B cell (primary cell): ENCODE measurements around the gene SDK2. TPM values are rescaled to one million over a fixed set of nuclear protein-coding genes. Genes with fewer than 3 reads are reported as not detected.

ENCODE experiments used
- ATAC-seq: fragments of 200-7000 bp; cut with Tn5 transposase; one replicate; pipeline ENCODE4 v1.10.0; 2021; ENCODE audit warnings: low read depth, mild to moderate bottlenecking, moderate number of reproducible peaks, moderate library complexity
- CTCF ChIA-PET: fragments of 350-600 bp; sonication (Branson Sonifier 250); formaldehyde crosslinking; loops from one replicate; lab custom pipeline; 2021; ENCODE audit warnings: antibody characterized with exemption, inconsistent platforms; lab: Charles Lee
- POLR2A ChIA-PET: fragments of 350-600 bp; sonication (Branson Sonifier 250); formaldehyde crosslinking; loops from one replicate; lab custom pipeline; 2021; ENCODE audit warnings: antibody characterized with exemption; lab: Charles Lee
- DNase-seq: peaks from one replicate; pipeline ENCODE4 v3.0.0; 2013
- H2AFZ ChIP-seq: 2 replicates; pipeline ENCODE4 v1.6.1; 2012; ENCODE audit warnings: mild to moderate bottlenecking, low read depth, low read length; ENCODE audit not compliant: insufficient read depth, poor library complexity, severe bottlenecking
- H3K27ac ChIP-seq, 2 donors: 1 replicate in 1 of 2; 2 replicates in 1 of 2; pipeline ENCODE4 v1.5.1; 2012 to 2013; ENCODE audit warnings: low read length in 2 of 2, mild to moderate bottlenecking in 2 of 2, moderate library complexity in 1 of 2
- H3K27me3 ChIP-seq, 4 experiments: fragments of 200-600 bp in 1 of 4; sonication (generic) in 1 of 4; replicated peaks in 1 of 4; 1 replicate in 2 of 4; 2 replicates in 2 of 4; pipeline versions ENCODE4 v1.6.1 to v1.7.0; 2013 to 2016; ENCODE audit warnings: low read length in 3 of 4, mild to moderate bottlenecking in 2 of 4, mixed read lengths in 1 of 4, moderate library complexity in 1 of 4; ENCODE audit not compliant: insufficient read depth in 4 of 4, control insufficient read depth in 3 of 4; ENCODE audit errors: control extremely low read depth in 1 of 4
- H3K36me3 ChIP-seq, 2 experiments: replicated peaks in 1 of 2; 1 replicate in 1 of 2; 2 replicates in 1 of 2; pipeline versions ENCODE4 v1.6.1 to v1.7.1; 2013; ENCODE audit warnings: low read length in 1 of 2; ENCODE audit not compliant: insufficient read depth in 2 of 2, control insufficient read depth in 1 of 2; ENCODE audit errors: control extremely low read depth in 1 of 2, extremely low read depth in 1 of 2
- H3K4me1 ChIP-seq, 2 donors: fragments of 200-600 bp in 1 of 2; sonication (generic) in 1 of 2; 1 replicate in 1 of 2; 2 replicates in 1 of 2; pipeline versions ENCODE4 v1.5.1 to v1.6.1; 2013 to 2017; ENCODE audit warnings: low read length in 2 of 2; ENCODE audit not compliant: control insufficient read depth in 2 of 2, insufficient read depth in 2 of 2
- H3K4me2 ChIP-seq: replicated peaks from 2 replicates; pipeline ENCODE3; 2012; ENCODE audit warnings: mild to moderate bottlenecking, low read depth, low read length; ENCODE audit not compliant: poor library complexity, severe bottlenecking
- H3K4me3 ChIP-seq, 5 experiments: fragments of 200-600 bp in 1 of 5; sonication (generic) in 1 of 5; 1 replicate in 3 of 5; 2 replicates in 2 of 5; pipeline versions ENCODE4 v1.5.1 to v1.7.0; 2011 to 2016; ENCODE audit warnings: low read length in 4 of 5, mild to moderate bottlenecking in 4 of 5, low read depth in 2 of 5, control low read depth in 1 of 5, moderate library complexity in 1 of 5; ENCODE audit not compliant: insufficient read depth in 1 of 5; ENCODE audit errors: control extremely low read depth in 1 of 5, extremely low read depth in 1 of 5
- H3K79me2 ChIP-seq: fragments of 200-600 bp; sonication (generic); one replicate; pipeline ENCODE4 v1.6.0; 2016; ENCODE audit warnings: low read length; ENCODE audit not compliant: control insufficient read depth, insufficient read depth
- H3K9ac ChIP-seq: fragments of 200-600 bp; sonication (generic); 2 replicates; pipeline ENCODE4 v1.6.1; 2017; ENCODE audit warnings: mild to moderate bottlenecking, low read length, moderate library complexity
- H3K9me3 ChIP-seq, 3 donors: one replicate each; pipeline versions ENCODE4 v1.6.1 to v1.7.1; 2013; ENCODE audit warnings: low read length in 2 of 3; ENCODE audit not compliant: control insufficient read depth in 2 of 3, insufficient read depth in 1 of 3; ENCODE audit errors: control extremely low read depth in 1 of 3
- H4K20me1 ChIP-seq: 2 replicates; pipeline ENCODE4 v1.6.0; 2012; ENCODE audit warnings: mild to moderate bottlenecking, low read length; ENCODE audit not compliant: insufficient read depth, control insufficient read depth, poor library complexity, severe bottlenecking
- H3K27ac Mint-ChIP-seq: one replicate; pipeline ENCODE4 v1.8.0; 2021; ENCODE audit warnings: mixed read lengths
- H3K27me3 Mint-ChIP-seq: one replicate; pipeline ENCODE4 v1.8.0; 2021; ENCODE audit warnings: mixed read lengths
- H3K4me1 Mint-ChIP-seq: one replicate; pipeline ENCODE4 v1.8.0; 2021; ENCODE audit warnings: mixed read lengths
- H3K4me3 Mint-ChIP-seq: one replicate; pipeline ENCODE4 v1.8.0; 2021; ENCODE audit warnings: mixed read lengths
- H3K9me3 Mint-ChIP-seq: one replicate; pipeline ENCODE4 v1.8.0; 2022; ENCODE audit warnings: mixed read lengths; ENCODE audit not compliant: insufficient read depth
- EZH2 ChIP-seq: IDR thresholded peaks from 2 replicates; pipeline ENCODE4 v1.6.1; 2012; ENCODE audit warnings: borderline replicate concordance, low read depth, mild to moderate bottlenecking, moderate library complexity, low read length; ENCODE audit not compliant: insufficient read depth, poor library complexity, severe bottlenecking
- WGBS: methylation state at CpG from one replicate; pipeline ENCODE4 v1.1.5; 2013; ENCODE audit warnings: missing lambda C conversion rate; ENCODE audit not compliant: insufficient coverage; 5-methylcytosine and 5-hydroxymethylcytosine counted together
- intact Hi-C: fragments of 100-400 bp; cut with micrococcal nuclease; formaldehyde crosslinking; loops from one replicate; pipeline ENCODE4 v1.10.0; 2022
- polyA plus RNA-seq: library from polyadenylated mRNA; depleted of rRNA; stranded (reverse); fragments of >200 nt; gene quantifications from 2 replicates; pipeline ENCODE4 v1.2.3, GENCODE V29; 2012
- total RNA-seq, 2 donors: library from RNA; stranded (reverse); fragments of 120-200 nt in 1 of 2; gene quantifications; 1 replicate in 1 of 2; 2 replicates in 1 of 2; pipeline versions ENCODE4 v1.2.3 to v1.2.4, GENCODE V29; 2013 to 2022
- TF ChIP-seq, protein P1 (sequence below): fragments of 200-600 bp; IDR thresholded peaks from one replicate; pipeline ENCODE4 v1.8.0; 2022; ENCODE audit warnings: antibody characterized with exemption, mild to moderate bottlenecking

The SDK2 gene
- total and polyA plus RNA-seq, 2 donors (not counting 1 experiment from before 2014, with no cell fraction given), result 3.2 to 13.0 TPM

DNA sequence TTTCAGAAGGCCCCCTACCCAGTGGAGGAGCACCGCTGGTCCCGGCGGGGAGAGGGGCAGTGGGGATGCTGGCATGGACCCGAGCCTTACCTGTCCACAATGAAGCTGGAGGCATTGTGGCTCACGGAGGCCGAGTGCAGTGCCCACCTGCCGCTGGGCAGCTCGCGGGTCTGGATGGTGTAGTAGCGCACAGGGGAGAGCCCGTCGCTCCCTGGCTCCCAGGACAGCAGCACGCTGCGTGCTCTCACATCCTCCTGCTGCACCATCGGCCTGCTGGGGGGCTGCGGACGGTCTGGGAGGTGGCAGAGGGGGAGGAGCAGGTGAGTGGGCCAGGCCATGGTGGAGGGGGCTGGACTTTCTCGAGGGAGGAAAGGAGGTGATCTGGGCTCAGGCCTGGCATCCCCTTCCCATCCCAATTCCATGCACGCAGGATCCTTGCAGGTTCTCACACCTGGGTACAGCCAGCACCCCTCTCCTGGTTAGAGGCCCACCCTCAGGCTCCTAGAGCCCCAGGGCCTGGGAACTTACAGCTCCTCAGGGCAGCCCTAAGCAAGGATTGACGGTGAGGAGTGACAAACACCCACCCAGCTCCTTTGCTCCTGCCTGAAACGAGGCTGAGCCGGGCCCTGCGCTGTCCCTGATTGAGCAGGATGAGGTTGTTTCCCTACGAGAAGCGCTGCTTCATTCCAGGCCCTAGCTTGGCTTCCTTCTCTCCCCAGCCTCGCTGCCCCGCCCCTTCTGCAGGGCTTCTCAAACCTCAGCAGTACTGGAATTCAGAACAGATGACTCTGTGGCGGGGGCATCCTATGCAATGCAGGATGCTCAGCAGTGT, 256.3 kb downstream of the SDK2 start:
- H3K9me3 ChIP-seq, result no peaks in the 10 kb centered on the region
- ChIA-PET POLR2A (no interaction called here), CTCF (no interaction called here)
- H3K4me1 ChIP-seq, result no peaks in the 10 kb centered on the region
- ATAC-seq (no peak), DNase-seq (no peak)
- H4K20me1 ChIP-seq, result no peaks in the 10 kb centered on the region
- no peak overlapping the region for H2AFZ ChIP-seq
- H3K27me3 Mint-ChIP-seq, result no peaks in the 10 kb centered on the region
- intact Hi-C loops, result no loop called here
- peaks cover 0 to 21% of the 10 kb centered on the region in 2 experiments for H3K36me3 ChIP-seq
- H3K4me3 ChIP-seq, result no peak overlapping the region
- no peaks in the 10 kb centered on the region for H3K27me3 ChIP-seq
- H3K79me2 ChIP-seq, result no peaks in the 10 kb centered on the region
- H3K4me3 Mint-ChIP-seq, result no peak overlapping the region
- H3K9ac ChIP-seq, result no peak overlapping the region
- no peak overlapping the region for H3K27ac Mint-ChIP-seq
- H3K27ac ChIP-seq, result no peak overlapping the region
- no peak for TF ChIP-seq EZH2
- TF ChIP-seq, protein P1, sequence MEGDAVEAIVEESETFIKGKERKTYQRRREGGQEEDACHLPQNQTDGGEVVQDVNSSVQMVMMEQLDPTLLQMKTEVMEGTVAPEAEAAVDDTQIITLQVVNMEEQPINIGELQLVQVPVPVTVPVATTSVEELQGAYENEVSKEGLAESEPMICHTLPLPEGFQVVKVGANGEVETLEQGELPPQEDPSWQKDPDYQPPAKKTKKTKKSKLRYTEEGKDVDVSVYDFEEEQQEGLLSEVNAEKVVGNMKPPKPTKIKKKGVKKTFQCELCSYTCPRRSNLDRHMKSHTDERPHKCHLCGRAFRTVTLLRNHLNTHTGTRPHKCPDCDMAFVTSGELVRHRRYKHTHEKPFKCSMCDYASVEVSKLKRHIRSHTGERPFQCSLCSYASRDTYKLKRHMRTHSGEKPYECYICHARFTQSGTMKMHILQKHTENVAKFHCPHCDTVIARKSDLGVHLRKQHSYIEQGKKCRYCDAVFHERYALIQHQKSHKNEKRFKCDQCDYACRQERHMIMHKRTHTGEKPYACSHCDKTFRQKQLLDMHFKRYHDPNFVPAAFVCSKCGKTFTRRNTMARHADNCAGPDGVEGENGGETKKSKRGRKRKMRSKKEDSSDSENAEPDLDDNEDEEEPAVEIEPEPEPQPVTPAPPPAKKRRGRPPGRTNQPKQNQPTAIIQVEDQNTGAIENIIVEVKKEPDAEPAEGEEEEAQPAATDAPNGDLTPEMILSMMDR, result no peak
- no peaks in the 10 kb centered on the region for H3K4me1 Mint-ChIP-seq
- H3K9me3 Mint-ChIP-seq, result no peaks in the 10 kb centered on the region
- WGBS, result 93% methylated on average over 24 of the region's 28 CpGs
- no peak overlapping the region for H3K4me2 ChIP-seq

DNA sequence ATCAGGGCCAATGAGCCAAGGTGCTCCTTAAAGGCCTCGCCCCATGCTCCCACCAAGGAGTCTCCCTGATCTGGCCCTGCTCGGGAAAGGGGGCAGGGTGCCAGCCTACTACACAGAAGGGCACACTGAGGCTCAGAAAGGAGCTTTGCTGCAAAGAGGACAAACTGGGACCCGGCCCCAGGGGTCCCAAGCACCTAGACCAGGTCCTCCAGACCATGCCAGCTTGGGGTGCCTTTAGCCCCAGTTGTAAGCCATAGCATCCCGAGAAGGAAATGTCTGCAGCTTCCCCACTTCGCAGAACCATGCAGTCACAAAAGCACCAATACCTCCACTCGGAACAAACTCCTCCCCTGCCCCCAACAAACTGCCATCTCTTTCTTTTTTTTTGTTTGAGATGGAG, 257.7 kb downstream of the SDK2 start:
- intact Hi-C loops, result no loop called here
- POLR2A ChIA-PET, result no interaction called here
- 87% methylated on average over 4 of the region's 6 CpGs for WGBS
- Mint-ChIP-seq H3K4me1 (no peaks in the 10 kb centered on the region), H3K27ac (no peak overlapping the region), H3K4me3 (no peak overlapping the region), H3K27me3 (no peaks in the 10 kb centered on the region), H3K9me3 (no peaks in the 10 kb centered on the region)
- no peak overlapping the region for H3K27ac ChIP-seq
- no peak overlapping the region for H2AFZ ChIP-seq
- no peaks in the 10 kb centered on the region for H3K9me3 ChIP-seq
- no peak overlapping the region for H3K9ac ChIP-seq
- H4K20me1 ChIP-seq, result no peaks in the 10 kb centered on the region
- no peaks in the 10 kb centered on the region for H3K27me3 ChIP-seq
- TF ChIP-seq, protein P1, result no peak
- no peak for TF ChIP-seq EZH2
- no peaks in the 10 kb centered on the region for H3K79me2 ChIP-seq
- CTCF ChIA-PET, result interaction anchor here (1.3 kb wide), 1 partner anchor 17 kb away, joined by 3 read pairs; no protein-coding TSS in a partner anchor
- ATAC-seq (no peak), DNase-seq (no peak)
- no peaks in the 10 kb centered on the region for H3K4me1 ChIP-seq
- H3K4me3 ChIP-seq, result no peak overlapping the region
- peaks cover 0 to 21% of the 10 kb centered on the region in 2 experiments for H3K36me3 ChIP-seq
- no peak overlapping the region for H3K4me2 ChIP-seq
